HepG2 (cell line): ENCODE data around the gene SELENOW. TPM values are rescaled to one million over a fixed set of nuclear protein-coding genes. Genes with fewer than 3 reads are reported as not detected.
"Not testable (repeated sequence)": the region's sequence is repeated elsewhere in the genome, so short reads cannot be mapped to it uniquely, and the experiment has no call there.

Experiments
- ATAC-seq: fragments of 200-7000 bp; cut with Tn5 transposase; 3 replicates; pipeline ENCODE4 v1.9.1; 2020; ENCODE audit warnings: mild to moderate bottlenecking, moderate library complexity
- BruUV-seq: library from RNA; stranded (reverse); fragments of 400-500 nt; replicated peaks from 2 replicates; lab custom pipeline; 2021; lab: Mats Ljungman, UMichigan
- CTCF ChIA-PET: fragments of 300-600 bp; formaldehyde crosslinking; extraction: SDS; loops from one replicate; lab custom pipeline; 2021; ENCODE audit warnings: low total read pairs, inconsistent platforms, low intra/inter-chr PET ratio; lab: Yijun Ruan, JAX
- POLR2A ChIA-PET: fragments of 350-600 bp; sonication (Branson Sonifier 250); formaldehyde crosslinking; loops from one replicate; lab custom pipeline; 2020; ENCODE audit warnings: antibody characterized with exemption, inconsistent platforms; lab: Yijun Ruan, JAX
- DNase-seq: peaks from one replicate; pipeline ENCODE4 v3.0.0-alpha.2; 2015; ENCODE audit warnings: low spot score
- FAIRE-seq: peaks from 3 replicates; lab custom pipeline; 2011; peaks lifted over from hg19 to GRCh38; lab: Jason Lieb, UNC
- H2AFZ ChIP-seq: one replicate; pipeline ENCODE4 v1.6.1; 2011; ENCODE audit warnings: low read length, inconsistent platforms
- H3K27ac ChIP-seq: fragments of 300-600 bp; 3 replicates; pipeline ENCODE4 v1.8.0; 2011; ENCODE audit warnings: mixed run types, mild to moderate bottlenecking, mixed read lengths, low read length, inconsistent platforms; ENCODE audit not compliant: insufficient read depth; ENCODE audit errors: extremely low read length
- H3K27me3 ChIP-seq, 2 experiments: fragments of 200-600 bp in 1 of 2; 2 replicates in 1 of 2; 3 replicates in 1 of 2; pipeline versions ENCODE4 v1.6.0 to v1.8.0; 2011; ENCODE audit warnings: low read length in 2 of 2, mild to moderate bottlenecking in 2 of 2, moderate library complexity in 2 of 2, inconsistent platforms in 1 of 2; ENCODE audit not compliant: insufficient read depth in 2 of 2, control insufficient read depth in 1 of 2
- H3K36me3 ChIP-seq, 2 experiments: fragments of 200-600 bp in 1 of 2; replicated peaks in 1 of 2; 2 replicates in 1 of 2; 3 replicates in 1 of 2; pipeline versions ENCODE4 v1.5.1 to v1.8.0; 2011; ENCODE audit warnings: low read length in 2 of 2, inconsistent platforms in 1 of 2; ENCODE audit not compliant: insufficient read depth in 2 of 2, control insufficient read depth in 1 of 2
- H3K4me1 ChIP-seq: 2 replicates; pipeline ENCODE4 v1.5.1; 2012; ENCODE audit warnings: low read length, inconsistent platforms; ENCODE audit not compliant: insufficient read depth
- H3K4me2 ChIP-seq: 2 replicates; pipeline ENCODE4 v1.6.0; 2011; ENCODE audit warnings: low read depth, low read length, inconsistent platforms
- H3K4me3 ChIP-seq, 3 experiments: fragments of 200-600 bp in 1 of 3; sonication (generic), shearing (Covaris generic) in 1 of 3; replicated peaks in 1 of 3; 2 replicates each; pipeline ENCODE4 v1.5.1; 2011 to 2016; ENCODE audit warnings: low read length in 3 of 3, inconsistent platforms in 2 of 3, low read depth in 2 of 3, mild to moderate bottlenecking in 2 of 3, control low read depth in 1 of 3, mixed read lengths in 1 of 3; ENCODE audit not compliant: insufficient read depth in 1 of 3
- H3K79me2 ChIP-seq: one replicate; pipeline ENCODE4 v1.6.1; 2011; ENCODE audit warnings: low read length, inconsistent platforms; ENCODE audit not compliant: insufficient read depth
- H3K9ac ChIP-seq: 2 replicates; pipeline ENCODE4 v1.6.0; 2011; ENCODE audit warnings: mild to moderate bottlenecking, low read depth, low read length, inconsistent platforms; ENCODE audit not compliant: insufficient read depth
- H3K9me3 ChIP-seq: 2 replicates; pipeline ENCODE4 v1.5.1; 2012; ENCODE audit warnings: mild to moderate bottlenecking, low read length
- H4K20me1 ChIP-seq: 2 replicates; pipeline ENCODE4 v1.6.0; 2011; ENCODE audit warnings: inconsistent platforms, mild to moderate bottlenecking, low read length, moderate library complexity; ENCODE audit not compliant: insufficient read depth
- ARNT ChIP-seq: fragments of 450-650 bp; IDR thresholded peaks from 2 replicates; pipeline ENCODE4 v1.6.1; 2017
- HNRNPH1 ChIP-seq: fragments of 200-400 bp; formaldehyde crosslinking; optimal IDR thresholded peaks from 2 replicates; pipeline ENCODE3; 2017; ENCODE audit warnings: mild to moderate bottlenecking, low read depth, low read length
- HNRNPK ChIP-seq: fragments of 200-400 bp; formaldehyde crosslinking; IDR thresholded peaks from 2 replicates; pipeline ENCODE4 v1.6.1; 2018; ENCODE audit warnings: low read length, low read depth, moderate library complexity, mild to moderate bottlenecking; ENCODE audit not compliant: poor library complexity, severe bottlenecking
- ISL2 ChIP-seq: sonication (generic); formaldehyde crosslinking; IDR thresholded peaks from 2 replicates; pipeline ENCODE4 v1.5.0; 2020; ENCODE audit warnings: missing genetic modification reagents
- MAFK ChIP-seq, 2 experiments: IDR thresholded peaks in 1 of 2; conservative IDR thresholded peaks in 1 of 2; 2 replicates each; pipeline ENCODE4 v1.6.1; 2011; ENCODE audit warnings: improper control_type of control experiment in 2 of 2, low read length in 2 of 2
- ZNF350 ChIP-seq: sonication (generic); formaldehyde crosslinking; IDR thresholded peaks from 2 replicates; pipeline ENCODE4 v1.4.0; 2020; ENCODE audit warnings: mild to moderate bottlenecking, low read depth, missing genetic modification reagents, borderline replicate concordance
- WGBS: methylation state at CpG from one replicate; pipeline ENCODE4 v1.1.6; 2017; ENCODE audit warnings: low lambda C conversion rate; 5-methylcytosine and 5-hydroxymethylcytosine counted together
- in situ Hi-C: cut with HindIII; loops from 2 replicates; pipeline ENCODE4 v1.10.0; 2017; ENCODE audit warnings: low pct_unique_long_range_greater_than_20kb; ENCODE audit not compliant: extremely low pct_ligation_motif_present
- intact Hi-C: fragments of 100-400 bp; cut with micrococcal nuclease; formaldehyde crosslinking; loops from one replicate; pipeline ENCODE4 v1.10.0; 2022; ENCODE audit not compliant: unreplicated experiment
- polyA plus RNA-seq, 8 experiments: library from polyadenylated mRNA; depleted of rRNA in 3 of 8; stranded (reverse) in 7 of 8; unstranded in 1 of 8; fragments of >200 nt; fragmentation: Illumina TruSeq in 4 of 8; extraction: Trizol in 4 of 8; gene quantifications; 2 replicates each; pipeline versions ENCODE4 v1.2.1 to v1.2.3, GENCODE V29; 2011 to 2016; ENCODE audit warnings: low read depth in 4 of 8, missing spikeins in 1 of 8, mixed read lengths in 1 of 8; ENCODE audit not compliant: insufficient read depth in 1 of 8
- total RNA-seq, 5 experiments: library from RNA; depleted of rRNA; stranded (reverse); fragments of >200 nt; fragmentation: Illumina TruSeq; extraction: Trizol; gene quantifications; 2 replicates each; pipeline ENCODE4 v1.2.3, GENCODE V29; 2016; ENCODE audit warnings: low read depth in 1 of 5
- TF ChIP-seq, protein P1 (sequence below): sonication (generic); formaldehyde crosslinking; IDR thresholded peaks from 2 replicates; pipeline ENCODE4 v1.4.0; 2020; ENCODE audit warnings: mild to moderate bottlenecking, missing genetic modification reagents
- TF ChIP-seq, protein P2 (sequence below): IDR thresholded peaks from 2 replicates; pipeline ENCODE4 v1.6.1; 2016; ENCODE audit warnings: missing compliant biosample characterization, missing genetic modification reagents, borderline replicate concordance

SELENOW gene
- total and polyA plus RNA-seq, 2 of the 13 experiments (the other 11 are each of a cell fraction or from before 2014, with no cell fraction given): 50.3 to 64.7 TPM

DNA sequence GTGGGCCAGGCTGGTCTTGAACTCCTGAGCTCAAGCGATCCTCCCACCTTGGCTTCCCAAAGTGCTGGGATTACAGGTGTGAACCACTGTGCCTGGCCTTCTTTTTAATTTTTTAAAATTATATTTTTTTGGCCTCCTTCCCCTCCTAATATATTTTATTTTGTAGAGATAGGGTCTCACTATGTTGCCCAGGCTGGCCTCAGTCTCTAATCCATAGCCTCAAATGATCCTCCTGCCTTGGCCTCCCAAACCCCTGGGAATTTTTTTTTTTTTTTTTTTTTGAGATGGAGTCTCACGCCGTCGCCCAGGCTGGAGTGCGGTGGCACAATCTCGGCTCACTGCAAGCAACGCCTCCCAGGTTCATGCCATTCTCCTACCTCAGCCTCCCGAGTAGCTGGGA lies 37.8 kb downstream of the SELENOW start:
- H4K20me1 ChIP-seq, H3K27ac ChIP-seq, intact Hi-C loops, POLR2A ChIA-PET, H2AFZ ChIP-seq, CTCF ChIA-PET, FAIRE-seq, H3K4me1 ChIP-seq, H3K9ac ChIP-seq, DNase-seq, H3K4me2 ChIP-seq, H3K36me3 ChIP-seq, H3K4me3 ChIP-seq, ATAC-seq, H3K79me2 ChIP-seq, H3K9me3 ChIP-seq, in situ Hi-C loops, BruUV-seq: not testable (repeated sequence)
- peaks cover 0 to 16% of the 10 kb centered on the region in 2 experiments; a peak in 2 of 5 replicates for H3K27me3 ChIP-seq
- 68% methylated on average over 8 of the region's 8 CpGs for WGBS

DNA sequence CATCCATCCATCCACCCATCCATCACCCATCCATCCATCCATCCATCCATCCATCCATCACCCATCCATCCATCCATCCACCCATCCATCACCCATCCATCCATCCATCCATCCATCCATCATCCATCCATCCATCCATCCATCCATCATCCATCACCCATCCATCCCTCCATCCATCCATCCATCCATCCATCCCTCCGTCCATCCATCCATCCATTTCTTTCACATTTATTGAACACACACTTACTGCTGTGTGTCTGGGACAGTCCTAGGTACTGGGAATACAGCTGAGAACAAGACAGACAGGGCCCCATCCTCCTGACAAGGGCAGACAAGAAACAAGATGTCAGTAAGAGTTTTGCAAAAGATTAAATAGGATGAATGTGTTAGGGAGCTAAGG lies 39.7 kb downstream of the SELENOW start:
- FAIRE-seq, DNase-seq, POLR2A ChIA-PET, H3K36me3 ChIP-seq, CTCF ChIA-PET, BruUV-seq, H3K4me3 ChIP-seq, H3K9me3 ChIP-seq, H4K20me1 ChIP-seq, in situ Hi-C loops, ATAC-seq, H3K4me2 ChIP-seq, H3K27ac ChIP-seq, intact Hi-C loops, H2AFZ ChIP-seq, H3K79me2 ChIP-seq, H3K9ac ChIP-seq: not testable (repeated sequence)
- Histone ChIP-seq H3K27me3 (peaks cover 2 to 21% of the 10 kb centered on the region in 2 experiments; a peak in 3 of 5 replicates), H3K4me1 (peaks cover 11% of the 10 kb centered on the region; the same call in 1 of the 2 replicates)
- 40% methylated on average over 1 of the region's 1 CpG for WGBS

DNA sequence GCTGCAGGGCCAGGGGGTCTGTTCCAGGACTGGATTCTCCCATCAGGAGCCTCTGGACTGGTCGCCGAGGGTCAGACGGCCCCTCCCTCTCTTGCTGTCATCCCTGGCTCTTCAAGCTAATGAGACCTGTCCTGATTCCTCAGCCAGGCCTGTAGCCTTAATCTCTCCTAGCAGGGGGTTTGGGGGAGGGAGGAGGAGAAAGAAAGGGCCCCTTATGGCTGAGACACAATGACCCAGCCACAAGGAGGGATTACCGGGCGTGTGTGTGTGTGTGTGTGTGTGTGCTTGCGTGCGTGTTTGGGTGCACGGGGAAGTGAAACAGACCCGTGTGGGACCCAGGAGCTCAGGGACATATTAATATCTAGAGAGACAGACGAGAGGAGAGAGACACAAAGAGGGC lies 41.4 kb downstream of the SELENOW start:
- H3K27me3 ChIP-seq: peaks cover 2 to 26% of the 10 kb centered on the region in 2 experiments; a peak in 3 of 5 replicates
- H3K4me2 ChIP-seq: no peak overlapping the region; the same call in 1 of the 2 replicates
- in situ Hi-C loops: no loop called here
- DNase-seq: no peak
- no peak overlapping the region for H3K4me3 ChIP-seq
- FAIRE-seq: no peak
- H4K20me1 ChIP-seq: no peaks in the 10 kb centered on the region
- CTCF ChIA-PET: no interaction called here
- no peaks in the 10 kb centered on the region for H3K9me3 ChIP-seq
- peaks cover 13% of the 10 kb centered on the region; the same call in 1 of the 2 replicates for H3K4me1 ChIP-seq
- H3K9ac ChIP-seq: no peak overlapping the region
- H3K79me2 ChIP-seq: no peaks in the 10 kb centered on the region
- TF ChIP-seq HNRNPK (no peak), ISL2 (no peak), ARNT (no peak), HNRNPH1 (no peak), ZNF350 (CRISPR knock-in tag) (no peak), MAFK (conservative IDR thresholded peaks at IDR 0.05 in 1 of 2, IDR thresholded peaks at IDR 0.05 in 1 of 2; ENCODE audit: low read length in 2 of 2) (no peak)
- TF ChIP-seq, protein P1, sequence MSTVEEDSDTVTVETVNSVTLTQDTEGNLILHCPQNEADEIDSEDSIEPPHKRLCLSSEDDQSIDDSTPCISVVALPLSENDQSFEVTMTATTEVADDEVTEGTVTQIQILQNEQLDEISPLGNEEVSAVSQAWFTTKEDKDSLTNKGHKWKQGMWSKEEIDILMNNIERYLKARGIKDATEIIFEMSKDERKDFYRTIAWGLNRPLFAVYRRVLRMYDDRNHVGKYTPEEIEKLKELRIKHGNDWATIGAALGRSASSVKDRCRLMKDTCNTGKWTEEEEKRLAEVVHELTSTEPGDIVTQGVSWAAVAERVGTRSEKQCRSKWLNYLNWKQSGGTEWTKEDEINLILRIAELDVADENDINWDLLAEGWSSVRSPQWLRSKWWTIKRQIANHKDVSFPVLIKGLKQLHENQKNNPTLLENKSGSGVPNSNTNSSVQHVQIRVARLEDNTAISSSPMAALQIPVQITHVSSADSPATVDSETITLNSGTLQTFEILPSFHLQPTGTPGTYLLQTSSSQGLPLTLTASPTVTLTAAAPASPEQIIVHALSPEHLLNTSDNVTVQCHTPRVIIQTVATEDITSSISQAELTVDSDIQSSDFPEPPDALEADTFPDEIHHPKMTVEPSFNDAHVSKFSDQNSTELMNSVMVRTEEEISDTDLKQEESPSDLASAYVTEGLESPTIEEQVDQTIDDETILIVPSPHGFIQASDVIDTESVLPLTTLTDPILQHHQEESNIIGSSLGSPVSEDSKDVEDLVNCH: no peak
- TF ChIP-seq, protein P2, sequence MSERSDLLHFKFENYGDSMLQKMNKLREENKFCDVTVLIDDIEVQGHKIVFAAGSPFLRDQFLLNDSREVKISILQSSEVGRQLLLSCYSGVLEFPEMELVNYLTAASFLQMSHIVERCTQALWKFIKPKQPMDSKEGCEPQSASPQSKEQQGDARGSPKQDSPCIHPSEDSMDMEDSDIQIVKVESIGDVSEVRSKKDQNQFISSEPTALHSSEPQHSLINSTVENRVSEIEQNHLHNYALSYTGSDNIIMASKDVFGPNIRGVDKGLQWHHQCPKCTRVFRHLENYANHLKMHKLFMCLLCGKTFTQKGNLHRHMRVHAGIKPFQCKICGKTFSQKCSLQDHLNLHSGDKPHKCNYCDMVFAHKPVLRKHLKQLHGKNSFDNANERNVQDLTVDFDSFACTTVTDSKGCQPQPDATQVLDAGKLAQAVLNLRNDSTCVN (CRISPR knock-in tag): no peak
- no peak overlapping the region for H2AFZ ChIP-seq
- H3K27ac ChIP-seq: no peak overlapping the region
- 11% methylated on average over 10 of the region's 10 CpGs for WGBS
- no TSS peak for BruUV-seq
- ATAC-seq: no peak
- POLR2A ChIA-PET: no interaction called here
- no peaks in the 10 kb centered on the region for H3K36me3 ChIP-seq
- intact Hi-C loops: no loop called here
